Stromal cell of bone marrow (primary cell): ENCODE measurements around the gene PTPN11.
A peak's percentile ranks its signal among the peaks of the same experiment; 100 is the strongest.
"Not testable (repeated sequence)": the region's sequence is repeated elsewhere in the genome, so short reads cannot be mapped to it uniquely, and the experiment has no call there.

Experiments used
- DNase-seq: peaks from one replicate; pipeline ENCODE4 v3.0.0-alpha.2; 2012; ENCODE audit warnings: low read depth

The PTPN11 gene

GRCh38 chr12:112448165-112448564 is 29.4 kb downstream of the PTPN11 start:
- DNase-seq = peak; percentile 36

DNA sequence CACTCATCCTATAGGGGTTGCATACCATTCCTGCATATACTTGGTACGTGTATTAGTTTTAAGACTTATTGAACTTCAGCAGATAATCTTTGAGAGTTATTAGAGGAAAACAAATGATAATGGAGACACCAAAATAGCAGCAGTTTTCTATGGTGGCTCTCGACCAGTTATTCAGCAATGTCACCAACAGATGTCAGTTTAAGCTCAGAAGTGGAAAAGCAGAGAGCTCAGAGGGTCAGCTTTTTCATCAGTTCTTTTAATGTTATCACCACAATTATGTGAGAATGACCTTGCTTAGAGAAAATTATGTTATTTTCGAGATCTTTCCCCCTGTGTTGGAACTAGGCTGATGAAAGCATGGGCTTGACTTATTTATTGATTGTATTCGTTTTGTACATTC is 32.0 kb downstream of the PTPN11 start:
- DNase-seq = no peak

DNA sequence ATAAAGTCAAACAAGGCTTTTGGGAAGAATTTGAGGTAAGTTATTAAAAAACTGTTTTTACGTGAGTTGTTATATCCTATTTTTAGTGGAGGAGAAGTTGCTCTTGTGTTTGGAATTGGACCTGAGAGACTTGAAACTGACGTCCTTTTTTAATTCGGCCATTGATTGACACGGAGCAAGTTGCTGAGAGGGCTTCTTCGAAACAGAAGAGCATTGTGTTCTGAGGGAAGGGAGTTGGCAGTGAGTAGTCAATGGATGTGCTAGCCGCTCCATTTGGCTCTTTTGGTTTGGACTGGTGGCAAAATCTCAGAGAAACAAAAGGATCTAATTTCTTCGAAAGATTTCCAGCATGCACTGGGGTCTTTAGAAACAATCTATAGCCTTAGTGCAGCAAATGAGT is 37.3 kb downstream of the PTPN11 start:
- no peak for DNase-seq

DNA sequence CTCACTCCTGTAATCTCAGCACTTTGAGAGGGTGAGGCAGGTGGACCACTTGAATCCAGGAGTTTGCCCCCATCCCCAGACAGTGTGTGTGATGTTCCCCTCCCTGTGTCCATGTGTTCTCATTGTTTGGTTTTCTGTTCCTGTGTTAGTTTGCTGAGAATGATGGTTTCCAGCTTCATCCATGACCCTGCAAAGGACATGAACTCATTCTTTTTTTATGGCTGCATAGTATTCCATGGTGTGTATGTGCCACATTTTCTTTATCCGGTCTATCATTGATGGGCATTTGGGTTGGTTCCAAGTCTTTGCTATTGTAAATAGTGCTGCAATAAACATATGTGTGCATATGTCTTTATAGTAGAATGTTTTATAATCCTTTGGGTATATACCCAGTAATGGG is 38.4 kb downstream of the PTPN11 start:
- DNase-seq = not testable (repeated sequence)

DNA sequence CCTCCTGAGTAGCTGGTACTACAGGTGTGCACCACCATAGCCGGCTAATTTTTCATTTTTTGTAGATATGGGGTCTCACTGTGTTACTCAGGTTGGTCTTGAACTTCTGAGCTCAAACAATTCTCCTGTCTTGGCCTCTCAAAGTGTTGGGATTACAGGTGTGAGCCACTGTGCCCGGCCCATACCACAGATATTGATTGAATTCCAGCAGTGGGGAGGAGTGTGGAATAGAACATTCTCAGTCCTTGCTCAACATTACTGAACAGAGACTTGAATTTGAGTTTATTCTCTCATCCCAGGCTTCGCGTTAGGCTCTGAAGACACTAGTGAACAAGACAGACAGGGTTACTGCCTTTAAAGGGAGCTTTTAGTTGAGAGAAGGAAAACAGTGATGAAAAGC is 39.6 kb downstream of the PTPN11 start:
- no peak for DNase-seq

DNA sequence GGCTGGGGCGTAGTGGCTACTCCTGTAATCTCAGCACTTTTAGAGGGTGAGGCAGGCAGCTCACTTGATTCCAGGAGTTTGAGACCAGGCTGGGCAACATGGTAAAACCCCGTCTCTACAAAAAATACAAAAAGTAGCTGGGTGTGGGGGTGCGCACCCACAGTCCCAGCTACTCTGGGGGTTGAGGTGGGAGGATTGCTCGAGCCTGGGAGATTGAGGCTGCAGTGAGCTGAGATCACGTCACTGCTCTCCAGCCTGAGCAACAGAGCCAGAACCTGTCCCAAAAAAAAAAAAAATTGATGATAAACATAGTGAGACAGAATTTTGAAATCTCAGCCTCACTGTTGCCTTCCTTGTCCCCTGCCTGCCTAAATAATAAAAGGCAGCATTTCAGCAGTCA is 40.0 kb downstream of the PTPN11 start:
- no peak for DNase-seq

GRCh38 chr12:112463478-112463877 is 44.7 kb downstream of the PTPN11 start:
- no peak for DNase-seq

DNA sequence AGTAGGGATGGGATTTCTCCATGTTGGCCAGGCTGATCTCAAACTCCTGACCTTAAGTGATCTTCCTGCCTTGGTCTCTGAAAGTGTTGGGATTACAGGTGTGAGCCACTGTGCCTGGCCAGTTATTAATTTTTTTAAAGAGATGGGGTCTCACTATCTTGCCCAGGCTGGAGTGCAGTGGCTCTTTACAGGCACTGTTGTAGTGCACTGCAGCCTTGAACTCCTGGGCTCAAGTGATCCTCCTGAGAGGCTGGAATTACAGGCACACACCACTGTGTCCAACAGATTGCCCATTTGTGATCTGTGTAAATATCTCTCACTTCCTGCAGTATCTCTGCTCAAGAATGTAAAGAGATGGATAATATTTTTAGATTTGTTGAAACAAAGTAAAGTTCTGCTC is 45.9 kb downstream of the PTPN11 start:
- DNase-seq = no peak

GRCh38 chr12:112466011-112466422 is 47.3 kb downstream of the PTPN11 start:
- no peak for DNase-seq

GRCh38 chr12:112466835-112467234 is 48.1 kb downstream of the PTPN11 start:
- no peak for DNase-seq

GRCh38 chr12:112468046-112468445 is 49.3 kb downstream of the PTPN11 start:
- no peak for DNase-seq

DNA sequence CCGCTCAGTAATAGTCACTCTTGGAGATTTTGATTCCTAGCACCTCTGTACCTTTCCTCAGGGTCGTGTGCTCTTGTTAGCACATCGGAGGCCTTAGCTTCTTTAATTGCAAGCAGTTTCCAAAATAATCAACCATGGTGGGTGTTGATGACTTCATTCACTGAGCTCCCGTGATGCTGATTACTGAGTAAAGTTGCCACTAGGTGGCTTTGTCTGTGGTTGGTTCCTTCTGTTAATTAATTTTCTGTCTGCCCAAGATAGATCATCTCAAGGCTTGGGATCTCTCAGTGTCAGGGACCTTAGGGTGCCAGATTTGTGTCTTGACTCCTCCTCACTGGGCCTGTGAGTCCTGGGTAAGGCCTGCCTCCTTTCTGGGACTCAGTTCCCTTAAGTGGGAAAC is 54.3 kb downstream of the PTPN11 start:
- no peak for DNase-seq

- DNase-seq = no peak
Measured at GRCh38 chr12:112479413-112479812, 60.7 kb downstream of the PTPN11 start.

GRCh38 chr12:112480931-112481330 is 62.2 kb downstream of the PTPN11 start:
- DNase-seq = no peak

GRCh38 chr12:112482733-112483132 is 64.0 kb downstream of the PTPN11 start:
- no peak for DNase-seq

DNA sequence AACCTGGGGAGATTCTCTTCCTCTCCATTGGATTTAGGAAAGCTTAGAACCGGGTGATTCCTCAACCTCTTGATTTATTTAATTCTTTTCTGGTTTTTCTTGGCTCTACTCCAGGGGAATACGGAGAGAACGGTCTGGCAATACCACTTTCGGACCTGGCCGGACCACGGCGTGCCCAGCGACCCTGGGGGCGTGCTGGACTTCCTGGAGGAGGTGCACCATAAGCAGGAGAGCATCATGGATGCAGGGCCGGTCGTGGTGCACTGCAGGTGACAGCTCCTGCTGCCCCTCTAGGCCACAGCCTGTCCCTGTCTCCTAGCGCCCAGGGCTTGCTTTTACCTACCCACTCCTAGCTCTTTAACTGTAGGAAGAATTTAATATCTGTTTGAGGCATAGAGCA is 67.6 kb downstream of the PTPN11 start:
- DNase-seq = no peak

- no peak for DNase-seq
Measured at GRCh38 chr12:112488257-112488876, 69.6 kb downstream of the PTPN11 start.

DNA sequence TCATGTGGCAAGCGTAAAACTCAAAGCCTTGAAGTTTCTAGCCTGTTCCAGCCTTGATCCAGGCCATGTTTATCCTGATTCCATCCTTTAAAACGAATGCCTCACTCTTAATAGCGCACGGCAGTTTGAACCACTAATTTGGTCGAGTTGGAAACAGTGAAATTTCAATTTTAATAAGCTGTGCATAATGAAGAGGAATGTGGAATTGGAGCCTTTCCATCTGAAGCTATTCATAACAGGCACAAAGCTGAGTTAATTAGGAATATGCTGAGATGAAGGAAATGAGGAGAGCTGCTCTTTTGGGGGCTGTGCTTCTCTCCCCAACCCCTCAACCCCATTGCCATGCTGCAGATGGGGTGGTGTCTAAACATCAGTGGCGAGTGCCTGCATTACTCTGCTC is 70.7 kb downstream of the PTPN11 start:
- DNase-seq = no peak

GRCh38 chr12:112496496-112496895 is 77.7 kb downstream of the PTPN11 start:
- DNase-seq = no peak

GRCh38 chr12:112498580-112498979 is 79.8 kb downstream of the PTPN11 start:
- no peak for DNase-seq

- DNase-seq = no peak
Measured at GRCh38 chr12:112503512-112503911, 84.8 kb downstream of the PTPN11 start.

- DNase-seq = no peak
Measured at GRCh38 chr12:112506513-112507166, 87.9 kb downstream of the PTPN11 start.

GRCh38 chr12:112513471-112513870 is 94.7 kb downstream of the PTPN11 start:
- no peak for DNase-seq

DNA sequence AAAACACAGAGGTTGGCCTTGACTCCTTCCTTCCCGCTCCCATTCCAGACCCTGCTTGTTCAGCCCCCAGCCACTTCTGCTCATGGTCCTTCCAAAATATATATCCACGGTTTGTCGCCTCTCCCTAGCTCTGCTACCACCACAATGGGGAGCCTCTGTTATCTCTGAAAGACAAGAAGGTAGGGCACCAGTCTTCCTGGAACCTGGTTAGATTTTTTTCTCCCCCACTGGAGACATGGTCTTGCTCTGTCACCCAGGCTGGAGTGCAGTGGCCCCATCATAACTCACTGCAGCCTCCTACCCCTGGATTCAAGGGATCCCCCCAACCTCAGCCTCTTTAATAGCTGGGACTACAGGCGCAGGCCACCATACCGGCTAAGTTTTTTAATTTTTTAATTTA is 95.7 kb downstream of the PTPN11 start:
- no peak for DNase-seq
